GM18951 (cell line): ENCODE data around the gene ERGIC1.

ENCODE experiments used
- POLR2A ChIP-seq: IDR thresholded peaks from 4 replicates; pipeline ENCODE4 v1.6.1; 2011; ENCODE audit warnings: mild to moderate bottlenecking; ENCODE audit not compliant: insufficient read length, insufficient read depth; ENCODE audit errors: extremely low read depth
- in situ Hi-C: fragments of 300-500 bp; cut with MboI; formaldehyde crosslinking; loops from one replicate; pipeline ENCODE4 v1.12.0; 2022; ENCODE audit warnings: low sequenced_read_pairs, mixed read lengths, inconsistent platforms; ENCODE audit not compliant: unreplicated experiment

ERGIC1 gene

GRCh38 chr5:172793577-172794488, 40.2 kb upstream of the ERGIC1 start:
- in situ Hi-C loops, result no loop called here
- TF ChIP-seq POLR2A, result no peak

DNA sequence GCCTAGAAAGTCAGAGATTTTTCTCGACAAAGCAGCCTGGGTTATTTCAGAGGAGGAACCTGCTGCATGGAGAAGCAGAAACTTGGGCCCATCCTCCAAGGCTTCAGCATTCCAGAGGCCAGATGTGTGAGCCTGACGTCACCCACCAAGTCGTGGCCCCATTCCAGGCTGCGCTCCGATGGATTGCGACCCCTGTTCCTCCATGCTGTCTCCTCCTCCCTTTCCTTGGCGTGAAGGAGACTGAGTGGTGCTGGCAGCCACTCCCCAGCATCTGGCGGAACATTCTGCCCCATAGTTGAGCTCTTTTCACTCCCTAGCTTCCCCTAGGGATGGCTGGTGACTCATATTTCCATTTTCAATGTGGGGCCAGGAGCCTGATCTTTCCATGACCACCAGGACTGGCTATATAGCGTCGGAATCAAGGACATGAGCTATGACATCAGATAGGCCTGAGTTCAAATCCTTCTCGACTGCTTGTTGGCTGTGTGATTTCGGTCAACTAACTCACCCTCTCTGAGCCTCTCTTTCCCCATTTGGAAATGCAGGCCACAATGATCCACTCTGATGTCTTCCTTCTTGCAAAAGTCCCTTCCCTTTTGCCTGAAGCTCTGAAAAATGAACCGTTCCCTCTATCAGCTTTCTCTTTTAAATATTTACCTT, 38.6 kb upstream of the ERGIC1 start:
- TF ChIP-seq POLR2A, result no peak
- in situ Hi-C loops, result no loop called here

DNA sequence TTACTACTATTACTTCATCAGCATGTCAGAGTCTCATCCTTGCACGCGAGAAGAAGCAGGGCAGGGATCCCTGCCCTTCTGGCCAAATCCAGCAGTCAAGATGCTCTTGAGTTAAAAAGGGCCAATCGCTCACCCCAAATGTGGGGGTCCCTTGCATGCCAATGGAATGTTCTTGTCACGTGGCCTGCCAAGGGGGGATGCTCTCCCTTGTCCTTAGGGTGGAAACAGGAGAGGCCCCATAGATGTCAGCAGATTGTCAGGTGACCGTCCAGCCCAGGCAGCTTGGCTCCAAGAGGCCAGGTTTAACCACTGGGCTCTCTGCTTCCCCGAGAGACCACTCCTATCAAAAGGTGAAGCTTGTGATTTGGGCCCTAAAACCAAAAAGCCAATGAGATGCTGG, 37.7 kb upstream of the ERGIC1 start:
- no peak for TF ChIP-seq POLR2A
- in situ Hi-C loops, result no loop called here

- TF ChIP-seq POLR2A, result no peak
Measured at GRCh38 chr5:172797771-172798191, 36.3 kb upstream of the ERGIC1 start.

GRCh38 chr5:172798422-172799215, 35.4 kb upstream of the ERGIC1 start:
- no peak for TF ChIP-seq POLR2A
- in situ Hi-C loops, result no loop called here

More at GRCh38 chr5:172797771-172798191, 36.3 kb upstream of the ERGIC1 start:
- in situ Hi-C loops, result no loop called here

GRCh38 chr5:172799416-172799815, 34.6 kb upstream of the ERGIC1 start:
- in situ Hi-C loops, result no loop called here
- TF ChIP-seq POLR2A, result no peak

- TF ChIP-seq POLR2A, result no peak
- in situ Hi-C loops, result no loop called here
Measured at GRCh38 chr5:172800088-172800551, 33.9 kb upstream of the ERGIC1 start.

- in situ Hi-C loops, result no loop called here
- TF ChIP-seq POLR2A, result no peak
Measured at GRCh38 chr5:172801179-172801671, 32.8 kb upstream of the ERGIC1 start.

GRCh38 chr5:172802112-172802511, 31.9 kb upstream of the ERGIC1 start:
- in situ Hi-C loops, result no loop called here
- no peak for TF ChIP-seq POLR2A

GRCh38 chr5:172802567-172803176, 31.4 kb upstream of the ERGIC1 start:
- no peak for TF ChIP-seq POLR2A
- in situ Hi-C loops, result no loop called here

DNA sequence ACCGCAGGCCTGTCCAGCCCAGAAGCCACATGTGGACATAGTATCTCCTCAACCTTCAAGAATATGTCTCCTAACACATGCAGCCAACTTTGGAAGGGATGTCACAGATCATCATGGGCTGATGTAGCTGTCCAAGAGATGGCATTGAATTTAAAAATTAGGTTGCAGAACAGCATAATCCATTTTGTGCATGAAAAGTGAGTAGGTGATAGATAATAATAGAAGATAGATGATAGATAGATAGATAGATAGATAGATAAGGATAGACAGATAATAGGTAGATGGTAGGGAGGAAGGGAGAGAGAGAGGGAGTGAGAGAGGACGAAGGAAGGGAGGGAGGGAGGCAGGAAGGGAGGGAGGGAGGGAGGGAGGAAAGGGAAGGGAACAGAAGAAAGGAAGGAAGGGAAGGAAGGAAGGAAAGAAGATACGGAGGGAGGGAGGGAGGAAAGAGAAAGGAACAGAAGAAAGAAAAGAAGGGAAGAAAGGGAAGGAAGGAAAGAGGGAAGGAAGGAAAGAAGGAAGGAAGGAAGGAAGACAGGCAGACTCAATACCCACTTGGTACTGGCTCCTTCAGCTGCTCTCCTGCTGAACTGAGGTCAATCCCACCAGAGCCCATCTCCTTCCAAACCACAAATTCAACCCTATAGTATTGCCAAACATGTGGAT, 28.9 kb upstream of the ERGIC1 start:
- no peak for TF ChIP-seq POLR2A
- in situ Hi-C loops, result no loop called here

DNA sequence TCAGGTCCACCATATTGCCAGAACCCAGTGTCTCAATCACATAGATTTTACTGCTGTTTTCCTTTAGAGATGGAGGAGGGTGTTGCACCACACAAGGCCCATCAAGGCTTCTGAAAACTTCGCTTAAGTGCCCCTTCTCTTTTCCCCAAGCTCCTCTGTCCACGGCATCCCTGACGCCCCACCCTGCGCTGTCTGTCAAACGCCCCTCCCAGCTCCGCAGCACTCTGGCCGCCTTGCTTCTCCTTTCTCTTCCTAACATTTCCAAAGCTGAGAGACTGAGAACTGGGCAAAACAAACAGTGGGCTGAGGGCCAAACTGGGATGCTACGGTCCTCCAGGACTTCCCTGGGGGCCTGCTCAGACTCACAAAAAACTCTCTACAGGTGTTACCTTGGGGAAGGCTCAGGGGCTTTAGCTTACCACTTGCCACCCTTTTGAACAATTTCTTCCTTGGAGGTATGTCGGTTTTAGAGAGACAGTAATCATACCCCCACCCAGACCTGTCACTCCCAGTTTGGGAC, 28.3 kb upstream of the ERGIC1 start:
- in situ Hi-C loops, result no loop called here
- TF ChIP-seq POLR2A, result no peak
